Astrocyte of the cerebellum (primary cell): ENCODE data around the gene PCNT.

Experiments
- DNase-seq: peaks from one replicate; pipeline ENCODE4 v3.0.0-alpha.2; 2011; ENCODE audit warnings: low read depth
- H3K4me3 ChIP-seq: 2 replicates; pipeline ENCODE4 v1.5.1; 2011; ENCODE audit warnings: mild to moderate bottlenecking, low read depth, low read length, moderate library complexity
- in situ Hi-C: cut with HindIII; loops from 2 replicates; pipeline ENCODE4 v1.10.0; 2017; ENCODE audit warnings: low sequenced_read_pairs
- TF ChIP-seq, protein P1 (sequence below): IDR thresholded peaks from 2 replicates; pipeline ENCODE4 v1.5.1; 2012; ENCODE audit warnings: low read length, low read depth, moderate library complexity, mild to moderate bottlenecking; ENCODE audit errors: missing control alignments

Gene PCNT

DNA sequence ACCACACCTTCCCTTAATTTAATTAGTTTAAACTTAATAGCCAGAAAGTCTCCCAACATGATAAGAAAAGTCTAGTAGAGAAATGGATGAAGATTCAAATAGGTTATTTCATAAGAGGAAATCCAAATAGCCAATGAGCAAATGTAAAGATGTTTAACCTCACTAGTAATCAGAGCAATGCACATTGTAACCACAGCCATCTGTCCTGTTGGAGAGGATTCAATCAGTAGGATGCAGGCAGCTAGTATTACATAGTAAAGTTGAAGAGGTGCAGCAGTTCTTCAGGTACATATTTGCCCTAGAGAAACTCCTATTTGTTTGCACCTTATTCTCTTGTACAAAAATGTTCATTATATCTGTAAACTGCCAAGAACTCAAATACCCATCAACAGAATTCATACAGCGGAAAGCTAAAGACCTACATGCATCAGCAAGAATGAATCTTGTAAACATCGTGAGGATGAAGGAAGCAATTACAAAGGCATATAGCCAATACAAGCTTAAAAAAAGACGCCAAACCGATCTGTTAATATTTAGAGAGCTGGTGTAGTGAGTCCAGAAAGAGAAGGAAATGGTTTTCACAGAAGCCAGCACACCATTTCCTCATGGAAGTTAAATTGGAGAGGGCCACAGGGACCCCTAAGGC, 162.6 kb downstream of the PCNT start:
- no peak overlapping the region for H3K4me3 ChIP-seq
- TF ChIP-seq, protein P1, sequence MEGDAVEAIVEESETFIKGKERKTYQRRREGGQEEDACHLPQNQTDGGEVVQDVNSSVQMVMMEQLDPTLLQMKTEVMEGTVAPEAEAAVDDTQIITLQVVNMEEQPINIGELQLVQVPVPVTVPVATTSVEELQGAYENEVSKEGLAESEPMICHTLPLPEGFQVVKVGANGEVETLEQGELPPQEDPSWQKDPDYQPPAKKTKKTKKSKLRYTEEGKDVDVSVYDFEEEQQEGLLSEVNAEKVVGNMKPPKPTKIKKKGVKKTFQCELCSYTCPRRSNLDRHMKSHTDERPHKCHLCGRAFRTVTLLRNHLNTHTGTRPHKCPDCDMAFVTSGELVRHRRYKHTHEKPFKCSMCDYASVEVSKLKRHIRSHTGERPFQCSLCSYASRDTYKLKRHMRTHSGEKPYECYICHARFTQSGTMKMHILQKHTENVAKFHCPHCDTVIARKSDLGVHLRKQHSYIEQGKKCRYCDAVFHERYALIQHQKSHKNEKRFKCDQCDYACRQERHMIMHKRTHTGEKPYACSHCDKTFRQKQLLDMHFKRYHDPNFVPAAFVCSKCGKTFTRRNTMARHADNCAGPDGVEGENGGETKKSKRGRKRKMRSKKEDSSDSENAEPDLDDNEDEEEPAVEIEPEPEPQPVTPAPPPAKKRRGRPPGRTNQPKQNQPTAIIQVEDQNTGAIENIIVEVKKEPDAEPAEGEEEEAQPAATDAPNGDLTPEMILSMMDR = no peak
- in situ Hi-C loops = no loop called here

DNA sequence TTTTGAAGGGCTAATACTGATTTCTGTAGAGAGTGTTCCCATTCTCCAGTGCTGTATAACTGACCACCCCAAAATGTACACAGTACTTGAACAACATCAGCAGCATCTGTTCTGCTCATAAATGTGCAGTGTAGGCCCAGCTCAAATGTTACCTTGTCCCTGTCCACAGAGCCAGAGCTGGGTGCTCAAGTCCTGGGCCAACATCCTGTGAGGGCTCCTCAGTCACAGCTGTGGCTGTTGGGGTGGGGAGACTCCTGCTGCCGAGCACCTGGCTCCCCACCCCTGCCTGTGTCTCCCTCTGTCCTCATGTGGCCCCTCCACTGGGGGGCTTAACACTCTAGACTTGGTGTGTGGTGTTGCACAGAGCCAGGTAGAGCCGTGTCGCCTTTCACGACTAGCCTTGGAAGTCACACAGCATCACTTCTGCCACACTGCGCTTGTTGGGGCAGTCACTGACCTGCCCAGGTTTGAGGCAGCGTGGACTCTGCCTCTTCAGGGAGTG, 165.3 kb downstream of the PCNT start:
- in situ Hi-C loops = no loop called here
- DNase-seq = no peak
- H3K4me3 ChIP-seq = no peak overlapping the region
- TF ChIP-seq, protein P1 = no peak

More for the DNA sequence above, 162.6 kb downstream of the PCNT start:
- DNase-seq = no peak

DNA sequence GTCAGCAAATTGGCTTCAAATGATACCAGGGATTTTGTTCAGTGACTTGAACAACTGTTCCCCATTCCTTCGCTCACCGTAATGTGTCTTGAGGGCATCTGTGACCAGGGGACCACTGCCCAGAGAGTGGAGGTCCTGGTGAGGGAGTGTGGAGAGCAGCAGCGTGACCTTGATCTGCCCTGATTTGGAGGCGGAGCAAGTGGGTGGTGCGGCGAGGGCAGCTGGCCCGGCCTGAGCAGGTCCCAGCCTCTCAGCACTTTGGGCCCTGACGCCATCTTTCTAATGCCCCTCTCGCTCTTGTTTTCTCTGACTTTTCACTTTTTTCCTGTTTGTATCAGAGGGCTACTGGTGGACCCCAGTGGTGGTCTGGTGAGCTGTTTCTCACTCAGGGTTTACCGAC, 165.8 kb downstream of the PCNT start:
- in situ Hi-C loops = no loop called here
- TF ChIP-seq, protein P1 = no peak
- DNase-seq = no peak
- no peak overlapping the region for H3K4me3 ChIP-seq

DNA sequence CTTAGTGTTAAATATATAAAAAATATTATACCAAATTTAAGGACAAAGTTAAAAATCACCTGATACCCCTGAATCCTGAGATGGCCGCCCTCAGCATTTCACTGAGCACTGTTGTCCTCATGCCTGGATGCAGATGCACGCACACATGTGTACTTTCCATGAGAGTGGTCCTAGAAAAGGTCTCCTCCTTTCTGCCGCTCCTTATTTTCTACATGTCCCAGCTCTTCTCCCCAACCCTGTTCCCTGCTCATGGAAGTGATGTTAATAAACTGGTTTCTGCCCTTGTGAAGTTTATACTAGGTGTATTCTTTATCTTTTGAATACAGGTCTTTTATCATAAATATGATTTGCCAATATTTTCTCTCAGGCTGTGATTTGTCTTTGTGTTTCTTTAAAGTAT, 167.6 kb downstream of the PCNT start:
- TF ChIP-seq, protein P1 = no peak
- no peak overlapping the region for H3K4me3 ChIP-seq
- in situ Hi-C loops = no loop called here
- no peak for DNase-seq

DNA sequence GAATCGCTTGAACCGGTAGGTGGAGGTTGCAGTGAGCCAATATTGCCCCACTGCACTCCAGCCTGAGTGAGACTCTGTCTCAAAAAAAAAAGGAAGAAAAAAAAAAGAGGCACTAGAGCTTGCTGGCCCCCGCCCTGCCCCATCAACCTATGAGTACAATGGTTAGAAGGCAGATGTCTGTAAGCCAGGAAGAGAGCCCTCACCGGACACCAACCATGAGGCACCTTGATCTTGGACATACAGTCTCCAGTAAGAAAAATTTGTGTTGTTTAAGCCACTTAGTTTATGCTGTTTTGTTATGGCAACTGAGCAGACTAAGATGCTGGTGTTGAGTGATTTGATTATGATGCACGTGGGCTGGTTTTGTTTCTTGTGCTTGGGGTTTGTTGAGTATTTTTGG, 168.9 kb downstream of the PCNT start:
- no peak for DNase-seq
- no peak overlapping the region for H3K4me3 ChIP-seq
- TF ChIP-seq, protein P1 = no peak
- in situ Hi-C loops = no loop called here

DNA sequence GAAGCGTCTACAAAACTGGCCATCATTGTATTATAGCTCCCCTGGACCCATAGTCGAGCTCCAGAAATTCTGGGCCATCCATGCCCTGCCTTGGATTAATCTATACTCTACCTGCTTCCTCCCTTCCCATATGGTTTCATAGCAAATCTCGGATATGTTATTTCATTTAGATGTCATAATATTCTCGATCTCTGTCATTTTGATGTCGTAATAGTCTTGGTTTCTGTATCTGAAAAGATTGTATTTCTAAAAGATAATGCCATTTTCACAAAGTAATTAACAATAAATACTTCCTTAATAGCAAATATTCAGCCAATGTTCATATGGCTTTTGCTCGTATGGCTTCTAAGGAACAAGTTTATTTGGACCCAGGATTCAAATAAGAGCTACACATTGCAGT, 169.9 kb downstream of the PCNT start:
- TF ChIP-seq, protein P1 = no peak
- H3K4me3 ChIP-seq = no peak overlapping the region
- in situ Hi-C loops = no loop called here
- DNase-seq = no peak
